Measurements from ENCODE around the gene LIPA.
A peak's percentile ranks its signal among the peaks of the same experiment; 100 is the strongest.
"Not testable (repeated sequence)": the region's sequence is repeated elsewhere in the genome, so short reads cannot be mapped to it uniquely, and the experiment has no call there.

LIPA gene

DNA sequence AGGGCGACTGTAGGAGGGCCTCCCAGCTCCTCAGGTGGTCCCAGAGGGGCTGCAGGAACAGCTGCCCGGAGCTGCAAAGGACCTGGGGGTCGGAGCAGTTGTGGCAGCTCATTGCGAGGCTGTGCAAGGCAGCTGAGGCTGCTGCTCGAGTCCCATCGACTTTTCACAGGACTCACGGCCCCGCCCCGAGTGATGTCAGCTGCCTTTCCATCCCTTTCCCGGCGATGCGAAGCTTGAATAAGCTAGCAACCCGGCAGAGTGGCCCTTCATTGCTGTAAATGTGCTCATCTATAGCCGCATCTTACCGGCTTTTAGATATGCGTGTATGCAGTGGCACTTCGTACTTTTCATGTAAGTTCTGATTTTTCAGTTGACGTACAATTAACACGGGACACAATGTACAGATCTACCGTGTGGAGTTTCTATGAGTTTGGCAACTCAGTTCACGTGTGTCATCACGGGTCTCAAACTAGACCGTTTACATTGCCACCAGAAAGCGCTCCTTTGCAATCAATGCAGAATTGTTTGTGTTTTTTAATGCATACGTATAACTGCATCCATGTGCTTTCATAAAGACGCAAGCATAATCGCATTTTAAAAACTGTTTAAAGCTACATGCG, 44.3 kb downstream of the LIPA start, which contains the start of gene CH25H:
CH25H (minus strand) TSS at position 137 of the 620 bp plus-strand sequence; CDS start at position 112, 25 bp downstream.
- DNase-seq: no peak

- peak; percentile 26 for DNase-seq
Measured at GRCh38 chr10:89206402-89207180, 45.0 kb downstream of the LIPA start.

GRCh38 chr10:89204621-89205185, 46.9 kb downstream of the LIPA start:
- DNase-seq: no peak

DNA sequence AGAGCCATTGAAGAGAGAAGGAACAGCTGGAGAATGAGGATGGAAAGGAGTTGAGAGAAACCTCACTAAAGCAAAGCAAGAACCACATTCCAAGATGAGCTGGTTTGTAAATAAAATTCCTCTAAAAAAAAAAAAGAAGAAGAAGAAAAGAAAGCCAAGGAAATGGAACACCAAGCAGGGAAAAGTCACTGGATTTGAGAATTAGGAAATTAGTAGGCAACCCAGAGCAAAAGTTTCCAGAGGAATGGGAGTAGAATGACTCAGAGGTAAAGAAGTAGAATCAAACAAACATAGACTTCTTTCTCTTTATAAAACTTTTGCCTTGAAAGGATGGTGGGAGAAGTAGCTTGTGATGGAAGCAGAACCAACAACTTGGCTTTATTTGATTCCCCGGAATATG, 48.3 kb downstream of the LIPA start:
- DNase-seq: no peak

GRCh38 chr10:89202033-89202425, 49.5 kb downstream of the LIPA start:
- no peak for DNase-seq

GRCh38 chr10:89201345-89202032, 50.1 kb downstream of the LIPA start:
- no peak for DNase-seq

DNA sequence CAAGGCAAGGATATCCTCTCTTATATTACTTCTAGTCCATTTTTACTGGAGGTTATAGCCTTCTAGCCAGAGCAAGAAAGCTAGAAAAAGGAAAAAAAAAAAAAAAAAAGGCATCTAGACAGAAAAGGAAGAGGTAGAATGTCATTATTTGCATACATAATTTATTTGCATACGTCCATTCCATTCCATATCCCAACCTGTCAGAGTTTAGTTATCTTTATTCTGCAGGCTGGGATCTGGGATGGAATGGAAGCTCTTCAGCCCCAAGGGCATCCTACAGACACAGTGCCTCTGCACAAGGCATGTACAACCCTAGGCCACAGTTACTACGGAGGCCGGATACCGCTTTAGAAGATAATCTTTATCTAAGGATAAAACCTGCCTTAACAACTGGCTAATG, 54.1 kb downstream of the LIPA start:
- no peak for DNase-seq

DNA sequence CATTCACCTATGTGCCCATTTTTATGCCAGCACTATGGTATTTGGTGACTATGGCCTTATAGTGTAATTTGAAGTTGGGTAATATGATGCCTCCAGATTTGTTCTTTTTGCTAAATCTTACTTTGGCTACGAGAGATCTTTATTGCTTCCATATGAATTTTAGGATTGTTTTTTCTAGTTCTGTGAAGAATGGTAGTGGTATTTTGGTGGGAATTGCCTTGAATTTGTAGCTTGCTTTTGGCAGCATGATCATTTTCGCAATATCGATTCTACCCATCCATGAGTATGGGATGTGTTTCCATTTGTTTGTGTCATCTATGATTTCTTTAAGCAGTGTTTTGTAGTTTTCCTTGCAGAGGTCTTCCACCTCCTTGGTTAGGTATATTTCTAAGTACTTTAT, 60.3 kb downstream of the LIPA start:
- DNase-seq: not testable (repeated sequence)

DNA sequence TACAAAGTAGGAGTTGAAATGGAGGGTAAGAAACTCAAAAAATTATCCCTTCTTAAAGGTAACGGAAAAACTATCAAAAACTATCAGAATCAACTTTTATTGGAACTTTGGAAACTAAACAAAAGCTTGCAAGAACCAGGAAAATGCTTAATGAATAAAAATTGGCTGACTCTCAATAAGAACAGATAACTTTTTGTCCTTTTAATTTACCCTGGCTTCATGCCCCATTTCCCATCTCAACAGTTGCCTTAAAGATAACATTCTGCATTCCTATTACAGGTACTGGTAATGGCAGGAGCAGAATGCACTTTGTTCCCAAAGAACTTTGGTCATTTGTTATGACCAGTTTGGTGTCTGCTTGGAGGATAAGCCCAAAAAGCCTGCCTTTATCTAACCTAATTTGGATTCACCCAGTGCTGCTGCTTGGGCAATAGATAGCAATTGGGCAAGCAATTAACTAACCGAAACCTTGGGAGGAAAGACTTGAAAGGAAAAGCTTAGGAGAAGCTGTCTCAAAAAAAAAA, 62.3 kb downstream of the LIPA start:
- DNase-seq: no peak

DNA sequence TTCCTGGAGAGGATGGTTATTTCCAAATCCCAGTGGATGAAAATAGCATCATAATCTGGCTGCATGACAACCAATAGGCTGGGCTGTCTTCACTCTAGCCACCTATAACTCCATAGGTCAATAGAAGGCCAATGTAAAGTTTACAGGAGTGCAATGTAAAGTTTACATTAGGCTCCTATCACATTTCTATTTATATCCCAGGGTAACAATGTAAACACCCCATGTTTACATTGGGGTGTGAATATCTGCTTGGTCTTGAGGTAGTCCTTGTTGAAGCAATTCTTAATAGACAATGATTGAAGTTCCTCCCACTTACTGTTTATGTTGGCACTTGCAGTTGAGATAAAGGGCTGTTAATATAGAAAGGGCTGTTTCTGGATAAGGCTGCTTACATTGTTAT, 65.9 kb downstream of the LIPA start:
- DNase-seq: no peak

DNA sequence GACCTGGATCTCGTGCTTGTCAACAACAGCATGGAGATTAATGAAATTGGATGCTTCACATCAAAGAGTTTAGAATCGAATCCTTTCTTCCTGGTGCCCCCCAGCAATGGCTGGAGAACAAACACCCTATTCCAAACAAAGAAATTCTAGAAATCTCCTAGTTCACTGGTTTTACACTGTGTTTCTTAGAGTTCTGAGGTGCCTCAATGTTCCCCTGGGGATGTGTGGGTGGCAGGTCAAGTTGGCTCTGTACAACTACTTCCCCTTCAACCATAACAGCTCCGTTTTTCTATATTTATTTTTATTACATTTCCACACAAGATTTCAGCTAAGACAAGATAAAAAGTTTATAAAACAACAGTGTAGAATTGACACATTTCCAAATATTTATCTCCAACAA, 66.9 kb downstream of the LIPA start:
- no peak for DNase-seq

DNA sequence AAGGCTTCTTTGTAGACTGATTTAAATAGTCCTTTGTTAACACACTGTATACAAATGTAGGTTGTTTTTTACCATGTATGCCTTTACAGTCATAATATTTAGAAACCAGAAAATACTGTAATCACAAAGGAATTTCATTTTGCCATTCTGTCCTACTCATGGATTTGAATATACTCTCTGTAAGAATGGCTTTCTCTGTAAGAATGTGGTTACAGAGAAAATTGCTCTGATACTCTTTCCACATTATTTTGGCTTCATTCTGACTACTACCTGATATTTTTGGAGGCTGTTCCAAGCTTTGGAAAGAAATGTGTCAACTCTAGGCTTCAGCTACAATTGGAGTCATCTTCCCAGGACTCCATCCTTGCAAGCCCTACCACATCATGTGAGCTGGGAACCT, 68.0 kb downstream of the LIPA start:
- no peak for DNase-seq

GRCh38 chr10:89182894-89183293, 68.7 kb downstream of the LIPA start:
- DNase-seq: no peak

DNA sequence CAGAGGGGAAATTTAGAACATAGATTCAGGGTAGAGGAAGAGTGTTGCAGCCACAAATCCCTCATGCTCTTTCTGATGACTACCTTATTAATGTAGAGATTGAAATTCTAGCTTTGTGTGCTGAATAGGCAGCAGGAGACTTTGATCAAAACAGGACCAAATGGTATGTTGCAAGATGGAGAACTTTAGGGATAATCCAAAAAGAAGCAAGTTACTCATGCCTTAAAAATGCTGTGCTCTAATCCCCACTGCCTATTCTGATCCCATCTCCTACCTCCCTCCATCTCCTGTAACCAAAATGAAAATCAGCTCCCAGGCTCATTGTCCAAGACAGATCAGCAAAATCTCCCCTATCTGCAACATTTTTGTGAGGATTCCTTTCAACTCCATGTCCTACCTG, 75.8 kb downstream of the LIPA start:
- DNase-seq: no peak

GRCh38 chr10:89173075-89173474, 78.5 kb downstream of the LIPA start:
- no peak for DNase-seq

DNA sequence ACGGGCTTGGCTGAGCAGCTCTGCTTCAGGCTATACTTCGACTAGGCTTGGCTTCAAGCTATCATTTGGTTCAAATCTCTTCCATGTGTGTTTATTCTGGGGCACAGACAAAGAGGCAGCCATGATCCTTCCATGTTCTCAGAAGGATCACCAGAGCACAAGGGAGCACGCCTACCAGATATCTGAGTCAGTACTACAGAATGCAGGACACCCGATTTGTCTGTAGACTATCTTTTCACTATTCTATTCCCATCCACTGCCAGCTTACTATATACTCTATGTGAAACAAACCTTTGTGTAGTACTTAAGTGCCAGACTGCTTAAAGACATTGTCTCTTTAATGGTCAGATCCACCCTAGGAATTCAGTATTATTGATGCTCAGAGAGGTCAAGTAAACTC, 79.6 kb downstream of the LIPA start:
- no peak for DNase-seq

- DNase-seq: no peak
Measured at GRCh38 chr10:89171263-89171872, 80.2 kb downstream of the LIPA start.

GRCh38 chr10:89168354-89168900, 83.1 kb downstream of the LIPA start:
- not testable (repeated sequence) for DNase-seq

DNA sequence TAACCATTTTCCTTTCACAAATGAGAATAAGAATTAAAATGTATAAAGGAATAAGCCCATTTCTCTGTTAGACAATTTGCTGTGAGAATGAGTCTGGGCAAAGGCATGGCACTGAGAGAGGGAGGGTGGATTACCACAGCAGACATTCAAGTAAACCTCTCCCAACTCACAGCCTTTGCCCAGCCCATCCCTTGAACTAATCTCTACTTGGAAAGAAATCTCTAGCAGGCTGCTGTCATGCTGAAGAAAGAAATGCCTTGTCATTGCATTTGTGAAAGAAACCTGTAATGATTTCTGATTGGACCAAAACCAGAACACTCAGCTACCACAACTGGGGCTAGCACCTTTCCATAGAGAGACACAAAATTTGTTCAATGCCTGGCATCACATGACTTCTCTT, 83.7 kb downstream of the LIPA start:
- DNase-seq: no peak

- no peak for DNase-seq
Measured at GRCh38 chr10:89165923-89166322, 85.7 kb downstream of the LIPA start.

- no peak for DNase-seq
Measured at GRCh38 chr10:89164920-89165319, 86.7 kb downstream of the LIPA start.

DNA sequence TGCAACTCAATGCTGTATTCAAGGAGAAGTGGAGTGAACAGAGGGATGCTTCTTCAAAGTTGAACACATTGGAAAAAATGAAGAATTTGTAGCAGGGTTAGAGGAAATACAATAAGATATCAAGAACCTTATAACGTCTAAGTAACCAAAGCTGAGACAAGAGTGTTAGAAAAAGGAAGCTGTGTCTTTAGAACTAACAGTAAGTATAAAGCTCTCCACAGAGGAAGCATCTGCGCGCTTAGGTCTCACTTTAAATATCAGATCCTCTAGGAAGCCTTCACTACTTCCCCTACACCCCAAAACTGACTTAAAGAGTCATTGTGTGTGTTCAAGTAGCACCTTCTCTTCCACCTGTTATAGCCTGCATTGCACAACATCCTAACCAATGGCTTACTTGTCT, 87.5 kb downstream of the LIPA start:
- DNase-seq: no peak

Measured in activated gamma-delta T cell treated with Interleukin-2 at 50 U/mL for 16 hours (primary cell).